GM21515 (cell line): Measurements from ENCODE around the gene ITCH.

Experiments used
- ATAC-seq: cut with Tn5 transposase; IDR thresholded peaks from one replicate; pipeline ENCODE4 v1.9.1; 2021; ENCODE audit not compliant: unreplicated experiment

The ITCH gene

DNA sequence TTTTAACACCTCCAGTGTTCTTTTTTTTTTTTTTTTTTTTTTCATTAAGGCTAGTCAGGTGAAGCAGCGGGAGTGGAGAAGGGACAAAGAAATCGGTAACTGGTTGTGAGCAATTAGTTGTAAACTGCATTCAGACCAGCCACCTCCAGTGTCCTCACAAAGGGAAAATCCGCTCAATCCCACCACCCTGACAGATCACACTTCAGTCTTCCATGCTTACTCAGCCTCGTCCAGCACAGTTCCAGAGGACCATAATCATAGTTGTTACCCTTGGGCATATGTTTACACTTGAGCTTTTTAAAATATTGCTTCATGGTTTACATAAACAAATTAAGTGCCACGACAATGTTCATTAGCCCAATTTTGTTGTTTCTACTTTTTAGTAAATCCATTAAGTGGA, 163.4 kb downstream of the ITCH start:
- no peak for ATAC-seq

DNA sequence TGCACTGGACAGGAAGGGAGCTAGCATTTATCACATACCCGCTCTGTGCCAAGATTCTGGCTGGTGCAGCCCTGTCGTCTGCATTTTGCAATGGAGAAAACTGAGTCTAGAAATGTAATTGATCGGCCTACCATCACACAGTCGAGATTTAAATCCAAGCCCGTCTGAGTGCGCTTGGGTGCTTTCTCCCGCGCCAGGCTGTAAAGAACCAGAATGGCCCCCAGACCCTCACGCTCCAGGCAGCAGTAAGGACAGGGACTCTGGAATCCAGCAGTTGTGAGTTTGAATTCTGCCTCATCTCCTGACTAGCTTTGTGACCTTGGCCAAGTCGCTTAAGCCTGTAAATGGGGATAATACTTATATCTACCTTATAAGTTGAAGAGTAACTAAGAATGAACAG, 163.9 kb downstream of the ITCH start:
- no peak for ATAC-seq

DNA sequence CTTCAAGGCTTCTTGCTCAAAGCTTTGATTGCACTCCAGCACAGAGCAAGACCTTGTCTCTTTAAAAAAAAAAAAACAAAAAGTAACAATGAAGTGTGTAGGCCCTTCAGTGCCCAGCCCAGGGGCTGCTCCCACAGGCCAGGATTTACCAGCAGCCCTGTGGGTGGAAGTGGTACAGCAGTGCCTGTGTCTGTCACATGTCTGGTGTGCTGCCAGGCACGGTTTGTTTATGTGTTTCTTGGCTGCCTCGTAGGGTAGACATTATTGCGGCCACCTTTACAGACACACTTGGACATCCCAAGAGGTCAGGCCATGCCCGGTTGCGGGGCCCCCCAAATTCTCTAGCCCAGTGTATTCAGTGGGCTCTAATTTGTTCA, 165.8 kb downstream of the ITCH start:
- ATAC-seq, result no peak

DNA sequence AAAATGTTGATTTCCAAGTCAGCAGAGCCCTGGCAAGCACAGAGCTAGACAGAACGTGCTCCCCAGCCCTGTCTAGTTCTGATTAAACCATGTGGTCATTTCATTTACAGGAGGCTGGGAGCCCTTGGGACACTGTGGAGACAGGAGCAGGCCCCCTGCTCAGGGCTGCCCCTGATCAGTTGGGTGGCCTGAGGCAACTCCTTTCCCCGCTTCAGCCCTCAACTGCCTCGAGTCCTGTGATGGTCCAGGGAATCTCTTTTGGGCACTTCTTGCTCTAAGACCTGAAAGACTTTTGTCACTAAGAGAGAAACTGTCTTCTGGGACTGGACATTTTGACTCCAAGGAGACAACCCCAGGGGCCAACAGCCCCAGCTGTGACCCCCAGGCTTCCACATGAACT, 166.7 kb downstream of the ITCH start:
- ATAC-seq, result no peak

DNA sequence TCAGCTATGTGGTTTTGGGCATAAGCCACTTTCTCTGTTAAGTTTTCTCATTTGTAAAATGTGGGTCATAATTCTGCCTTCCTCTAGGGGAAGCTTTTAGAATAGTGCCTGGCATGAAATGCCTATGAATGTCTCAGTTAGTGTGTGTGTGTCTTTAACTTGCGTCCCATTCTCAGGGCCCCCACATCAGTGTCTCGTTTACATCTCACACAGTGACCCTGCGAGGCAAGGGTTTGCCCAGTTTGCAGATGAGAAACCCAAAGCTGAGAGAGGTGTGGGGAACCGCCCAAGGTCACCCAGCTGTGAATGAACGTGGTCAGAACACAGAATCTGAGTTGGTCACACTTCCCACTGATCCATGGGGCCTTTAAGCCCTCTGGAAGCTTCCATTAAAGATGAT, 167.3 kb downstream of the ITCH start:
- ATAC-seq, result no peak

DNA sequence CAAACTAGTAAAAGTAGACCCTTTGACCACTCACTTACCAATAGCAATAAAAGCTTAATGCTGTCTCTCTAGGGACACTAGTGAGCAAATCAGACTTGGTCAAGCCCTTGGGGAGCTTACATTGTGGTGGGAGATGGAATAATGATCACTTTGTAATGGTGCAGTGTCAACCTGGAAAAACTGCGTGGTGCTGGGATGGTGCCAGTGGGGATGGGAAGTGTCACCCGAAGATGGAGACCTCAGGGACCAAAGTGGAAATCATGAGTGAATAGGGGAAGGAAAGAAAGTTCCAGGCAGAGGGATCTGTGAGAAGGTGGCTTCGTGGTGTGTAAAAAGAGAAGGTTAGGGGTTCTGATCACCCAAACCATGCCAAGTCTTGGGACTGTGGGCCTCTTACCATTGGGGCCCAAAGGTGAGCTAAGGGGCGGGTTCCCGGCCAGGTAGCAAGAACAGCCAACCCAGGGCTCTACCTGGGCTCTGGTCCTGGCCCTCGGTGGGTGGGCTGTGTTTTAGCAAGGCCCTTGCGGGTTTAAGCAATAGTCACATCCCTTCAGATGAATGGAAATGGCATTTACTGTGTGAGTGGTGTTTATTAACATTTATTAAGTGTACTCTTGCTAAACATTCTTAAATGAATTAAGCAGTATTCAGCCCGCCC, 168.7 kb downstream of the ITCH start:
- ATAC-seq, result no peak

DNA sequence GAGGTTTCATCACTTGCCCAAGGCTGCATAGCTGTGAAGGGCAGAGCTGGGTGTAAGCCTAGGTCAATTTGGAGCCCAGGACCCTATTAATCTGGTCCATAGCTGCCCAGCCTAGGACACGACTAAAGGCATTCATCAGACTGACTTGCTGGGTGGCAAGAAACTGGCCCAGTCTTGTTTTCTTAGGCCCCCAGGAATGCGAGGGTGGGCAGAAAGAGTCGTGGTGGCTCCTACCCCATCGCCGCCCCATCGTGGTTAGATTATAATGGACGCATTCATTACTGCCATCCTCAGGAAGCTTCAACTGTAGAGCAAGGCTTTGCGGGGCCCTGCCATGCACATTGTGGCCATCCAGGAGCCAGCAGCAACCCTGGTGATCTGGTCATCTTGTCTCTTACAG, 169.2 kb downstream of the ITCH start:
- no peak for ATAC-seq

DNA sequence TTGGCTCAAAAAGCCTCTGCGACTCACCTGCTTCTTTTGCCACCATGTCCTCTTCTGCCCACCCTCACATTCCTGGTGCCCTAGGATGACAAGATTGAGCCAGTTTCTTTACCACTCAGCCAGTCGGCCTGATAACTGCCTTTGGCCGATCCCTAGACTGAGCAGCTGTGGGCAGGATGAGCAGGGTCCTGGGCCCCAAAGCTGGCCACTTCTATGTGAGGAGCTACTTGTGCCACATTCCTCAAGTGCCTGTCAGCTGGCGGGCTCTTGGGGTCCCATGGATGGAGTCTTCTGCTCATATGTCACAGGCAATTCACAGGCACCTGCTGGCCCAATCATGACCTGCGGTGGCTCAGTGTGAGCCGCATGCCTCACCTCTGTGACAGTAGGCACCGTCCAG, 169.7 kb downstream of the ITCH start:
- ATAC-seq, result no peak

DNA sequence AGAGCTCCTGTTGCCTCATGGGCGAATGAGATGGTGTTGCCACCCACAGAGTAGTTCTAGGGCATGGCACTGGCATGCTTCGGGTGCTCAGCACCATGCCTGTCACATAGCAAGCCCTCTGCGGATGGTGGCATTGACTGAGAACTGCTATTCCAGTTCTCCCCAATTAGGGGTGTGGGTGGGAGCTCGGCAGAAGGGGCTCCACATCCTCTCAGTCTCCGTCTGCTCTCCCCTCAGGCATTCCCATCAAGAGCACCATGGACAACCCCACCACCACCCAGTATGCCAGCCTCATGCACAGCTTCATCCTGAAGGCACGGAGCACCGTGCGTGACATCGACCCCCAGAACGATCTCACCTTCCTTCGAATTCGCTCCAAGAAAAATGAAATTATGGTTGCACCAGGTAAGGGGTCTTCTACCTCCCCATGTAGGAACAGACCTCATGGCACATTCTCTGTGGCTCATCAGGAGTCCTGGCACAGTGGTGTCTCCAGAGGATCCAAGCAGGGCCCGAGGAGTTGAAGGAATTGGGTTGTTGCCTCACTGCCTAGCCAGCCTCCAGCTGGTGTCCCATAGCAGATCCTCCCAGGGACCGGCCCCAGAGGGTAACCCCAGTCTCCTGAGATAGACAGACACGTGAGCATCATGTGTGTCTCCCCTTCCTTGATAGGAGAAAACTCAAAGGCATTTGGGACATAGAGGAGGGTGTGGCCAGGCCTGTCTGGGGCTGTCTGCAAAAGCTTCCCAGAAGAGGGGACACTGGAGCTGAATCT, 171.5 kb downstream of the ITCH start:
- no peak for ATAC-seq

DNA sequence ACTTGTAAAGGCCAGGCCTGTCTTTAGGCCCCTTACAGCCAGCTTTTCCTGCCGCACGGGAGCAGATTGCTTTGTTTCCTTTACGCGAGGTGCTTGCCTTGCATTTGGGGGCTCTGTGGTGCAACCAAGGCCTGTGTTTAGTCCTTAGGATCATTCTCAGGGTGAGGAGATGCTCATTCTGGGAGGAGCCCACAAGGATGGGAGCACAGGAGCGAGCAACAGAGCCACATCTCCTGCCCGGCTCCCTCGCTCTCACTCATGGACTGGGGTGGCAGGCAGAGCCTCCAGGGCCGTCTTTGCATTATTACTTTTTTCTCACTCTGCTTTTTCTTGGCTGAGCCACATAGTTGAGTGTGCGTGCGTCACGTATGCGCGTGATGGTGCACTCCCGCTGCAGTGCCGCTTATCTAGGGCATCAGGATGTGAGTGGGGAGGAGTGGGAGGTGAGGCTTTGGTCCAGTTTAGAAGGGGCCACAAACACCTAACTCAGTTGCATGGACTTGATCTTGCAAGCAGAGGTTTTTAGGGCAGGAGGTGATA, 172.3 kb downstream of the ITCH start:
- no peak for ATAC-seq

DNA sequence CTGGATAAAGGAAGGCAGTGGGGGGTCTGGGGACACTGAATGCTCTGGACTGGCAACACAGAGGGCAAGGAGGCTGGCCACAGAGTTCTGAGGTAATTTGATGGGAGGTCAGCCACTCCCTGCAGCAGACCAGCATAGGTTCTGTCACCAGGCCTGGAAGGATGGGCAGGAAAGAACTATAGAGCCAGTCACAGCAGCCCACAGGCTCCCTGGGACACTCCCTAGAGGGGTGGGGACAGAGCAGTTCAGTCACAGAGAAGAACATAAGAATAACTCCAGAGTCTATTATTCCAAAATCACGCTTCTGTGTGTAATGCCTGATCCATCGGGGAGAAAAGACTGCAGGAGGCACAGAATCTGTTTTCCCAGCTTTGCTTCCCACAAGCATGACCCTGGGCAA, 172.8 kb downstream of the ITCH start:
- no peak for ATAC-seq

DNA sequence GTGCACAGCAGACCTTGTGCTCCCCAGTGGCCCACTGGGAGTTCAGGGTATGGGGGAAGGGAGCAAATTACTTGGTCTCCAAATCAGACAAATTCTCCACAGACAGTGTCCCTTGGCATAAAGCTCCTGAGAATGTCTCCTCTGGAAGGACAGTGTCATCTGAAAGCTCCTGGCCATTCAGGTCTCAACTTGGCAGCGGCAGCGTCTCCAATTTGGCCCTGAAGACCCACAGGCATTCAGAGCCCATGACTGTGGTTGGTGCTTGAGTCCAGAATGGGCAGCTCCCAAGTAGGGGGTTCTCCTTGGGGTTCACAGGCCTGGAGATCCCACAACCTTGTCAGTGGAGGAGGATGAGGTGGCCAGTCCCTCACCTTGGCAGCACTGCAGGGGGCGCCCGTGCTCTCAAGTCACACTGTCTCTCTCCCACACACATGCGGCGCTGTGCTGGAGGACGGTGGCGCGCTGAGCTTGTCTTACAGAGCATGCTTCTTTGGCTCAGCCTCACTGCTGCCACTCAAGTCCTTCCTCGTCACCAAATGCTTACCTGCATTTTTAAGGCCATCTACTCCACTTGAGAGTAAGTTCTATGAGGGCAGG, 173.8 kb downstream of the ITCH start:
- no peak for ATAC-seq

DNA sequence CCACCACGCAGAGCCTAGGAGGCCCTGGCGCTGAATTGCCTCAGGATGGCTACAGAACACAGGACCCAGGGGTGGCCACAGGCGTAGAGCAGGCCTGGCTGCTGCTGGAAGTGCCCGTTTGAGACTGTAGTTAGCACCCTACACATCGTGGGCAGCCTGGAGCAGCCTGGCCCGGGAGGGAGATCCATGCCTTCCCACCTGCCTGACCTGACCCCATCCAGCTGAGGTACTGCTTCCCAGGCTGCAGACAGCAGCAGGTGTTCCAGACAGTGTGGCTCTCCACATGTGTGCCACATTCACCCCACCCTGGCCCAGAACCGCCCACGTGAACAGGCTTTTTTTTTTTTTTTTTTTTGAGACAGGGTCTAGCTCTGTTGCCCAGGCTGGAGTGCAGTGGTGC, 174.6 kb downstream of the ITCH start:
- no peak for ATAC-seq

DNA sequence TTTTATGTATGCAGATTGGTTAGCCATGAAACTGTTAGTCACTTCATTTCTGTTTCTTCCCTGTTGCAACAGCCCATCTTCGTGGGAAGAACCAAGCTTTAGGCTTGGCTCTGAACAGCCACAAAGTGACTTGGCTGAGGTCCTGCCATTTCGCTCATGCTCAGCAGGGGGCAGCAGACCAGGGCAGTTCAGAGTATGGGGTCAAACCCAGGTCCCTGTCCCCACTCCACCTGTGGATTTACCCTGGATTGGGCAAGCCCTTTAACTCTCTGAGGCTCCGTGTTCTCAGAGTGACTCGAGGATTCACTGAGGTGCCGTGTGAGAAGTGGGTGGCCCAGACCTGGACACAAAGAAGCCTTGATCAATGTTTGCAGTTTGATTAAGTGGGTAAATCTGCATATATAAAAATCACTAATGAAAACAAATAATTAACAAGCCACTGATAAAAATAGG, 175.6 kb downstream of the ITCH start:
- no peak for ATAC-seq

DNA sequence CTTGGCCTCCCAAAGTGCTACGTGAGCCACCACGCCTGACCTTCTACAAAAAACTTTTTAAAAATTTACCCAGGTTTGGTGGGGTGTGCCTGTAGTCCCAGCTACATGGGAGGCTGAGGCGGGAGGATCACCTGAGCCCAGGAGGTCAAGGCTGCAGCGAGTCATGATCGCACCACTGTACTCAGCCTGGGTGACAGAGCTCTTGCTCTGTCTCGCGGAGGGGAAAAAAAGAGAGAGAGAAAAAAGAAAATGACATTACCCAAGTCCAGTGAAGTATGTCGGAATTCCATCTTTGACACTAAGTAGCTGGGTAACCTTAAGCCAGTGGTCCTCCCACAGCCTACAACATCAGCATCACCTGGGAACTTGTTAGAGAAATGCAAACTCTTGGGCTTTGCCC, 176.7 kb downstream of the ITCH start:
- no peak for ATAC-seq

DNA sequence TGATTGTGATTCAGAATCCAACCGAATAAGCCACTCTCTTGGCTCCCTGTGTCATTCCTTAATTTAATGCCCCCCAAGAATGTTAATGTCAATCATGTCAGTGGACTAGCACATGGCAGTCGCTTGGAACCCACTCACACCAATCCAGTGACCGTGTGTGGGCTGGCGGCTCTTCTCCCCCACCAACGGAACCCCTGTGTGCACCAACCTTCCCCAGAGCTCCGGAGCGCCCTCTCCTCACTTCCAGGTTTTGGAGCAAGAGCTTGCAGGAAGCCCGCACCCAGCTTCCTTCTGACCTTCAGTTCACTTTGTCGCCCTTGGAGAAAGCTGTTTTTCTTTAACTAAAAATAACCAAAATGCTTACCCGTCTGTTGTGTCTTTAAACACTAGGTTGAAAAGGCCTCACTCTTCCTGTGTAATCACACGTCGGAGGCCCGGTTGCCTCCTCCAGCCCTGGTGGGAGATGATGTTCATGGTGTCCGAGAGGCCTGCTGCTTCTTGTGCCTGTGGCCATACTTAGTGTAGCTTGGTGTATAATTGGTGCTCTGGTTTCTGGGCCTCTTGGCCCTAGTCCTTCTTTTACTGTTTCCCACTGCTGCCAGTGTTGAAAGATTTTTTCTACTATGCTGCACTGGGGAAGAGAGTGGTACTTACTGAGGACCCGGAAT, 177.7 kb downstream of the ITCH start:
- ATAC-seq, result no peak

DNA sequence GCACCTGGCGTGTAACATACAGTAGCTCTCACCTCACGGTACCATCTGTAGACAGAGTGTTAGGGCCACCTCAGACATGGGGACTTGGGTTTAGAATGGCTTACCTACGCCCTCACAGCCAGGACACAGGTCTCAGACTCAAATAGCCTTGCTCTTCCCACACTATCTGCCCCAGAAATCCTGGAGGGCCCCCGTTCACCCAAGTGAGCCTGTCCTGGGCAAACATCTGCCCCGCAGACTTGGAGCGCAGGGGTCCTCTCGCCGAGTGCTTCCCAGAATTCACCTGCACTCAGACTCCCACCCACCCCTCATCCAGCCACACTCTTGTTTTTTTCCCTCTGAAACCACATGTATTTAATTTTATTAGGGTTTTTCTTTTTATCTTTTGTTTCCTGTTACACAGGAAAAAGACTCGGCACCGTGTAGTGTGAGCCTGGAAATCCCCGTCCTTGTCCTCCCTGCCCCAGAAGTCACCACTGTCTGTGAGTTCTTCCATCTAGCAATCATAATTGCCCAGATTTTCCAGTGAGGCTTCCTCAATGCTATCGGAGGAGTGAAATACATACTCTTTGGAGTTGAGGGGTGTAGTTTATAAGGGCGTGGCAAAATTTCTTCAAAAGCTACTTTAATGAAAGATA, 178.3 kb downstream of the ITCH start:
- no peak for ATAC-seq

DNA sequence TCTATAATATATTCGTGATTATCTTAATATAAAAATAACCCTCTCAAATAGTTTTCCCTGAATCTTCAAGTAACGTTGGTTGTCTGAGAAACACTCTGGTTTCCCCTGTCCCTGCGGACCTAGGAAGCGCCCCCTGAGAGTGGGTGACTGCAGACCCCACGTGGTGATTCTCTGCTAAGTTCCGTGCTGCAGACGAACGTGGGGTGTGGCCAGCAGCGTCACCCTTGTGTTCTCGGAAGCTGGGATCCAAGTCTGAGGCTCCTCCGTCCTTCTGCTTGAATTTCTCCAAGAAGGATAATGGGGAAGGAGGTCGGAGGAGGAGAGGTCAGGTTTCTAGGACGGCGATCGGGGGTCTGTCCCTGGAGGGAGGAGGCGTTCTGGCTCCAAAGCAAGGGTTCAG, 178.8 kb downstream of the ITCH start:
- no peak for ATAC-seq

DNA sequence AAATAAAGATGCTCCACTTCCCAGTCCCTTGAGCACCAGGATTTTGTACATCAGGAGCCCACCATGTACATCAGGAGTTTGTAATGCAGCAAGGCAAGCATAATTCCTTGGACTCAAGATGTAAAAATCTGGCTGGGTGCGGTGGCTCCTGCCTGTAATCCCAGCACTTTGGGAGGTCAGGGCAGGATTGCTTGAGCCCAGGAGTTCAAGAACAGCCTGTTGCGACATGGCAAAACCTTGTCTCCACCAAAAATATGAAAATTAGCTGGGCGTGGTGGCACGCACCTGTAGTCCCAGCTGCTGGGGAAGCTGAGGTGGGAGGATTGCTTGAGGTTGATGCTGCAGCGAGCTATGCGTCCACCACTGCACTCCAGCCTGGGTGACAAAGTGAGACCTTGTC, 179.4 kb downstream of the ITCH start:
- no peak for ATAC-seq

DNA sequence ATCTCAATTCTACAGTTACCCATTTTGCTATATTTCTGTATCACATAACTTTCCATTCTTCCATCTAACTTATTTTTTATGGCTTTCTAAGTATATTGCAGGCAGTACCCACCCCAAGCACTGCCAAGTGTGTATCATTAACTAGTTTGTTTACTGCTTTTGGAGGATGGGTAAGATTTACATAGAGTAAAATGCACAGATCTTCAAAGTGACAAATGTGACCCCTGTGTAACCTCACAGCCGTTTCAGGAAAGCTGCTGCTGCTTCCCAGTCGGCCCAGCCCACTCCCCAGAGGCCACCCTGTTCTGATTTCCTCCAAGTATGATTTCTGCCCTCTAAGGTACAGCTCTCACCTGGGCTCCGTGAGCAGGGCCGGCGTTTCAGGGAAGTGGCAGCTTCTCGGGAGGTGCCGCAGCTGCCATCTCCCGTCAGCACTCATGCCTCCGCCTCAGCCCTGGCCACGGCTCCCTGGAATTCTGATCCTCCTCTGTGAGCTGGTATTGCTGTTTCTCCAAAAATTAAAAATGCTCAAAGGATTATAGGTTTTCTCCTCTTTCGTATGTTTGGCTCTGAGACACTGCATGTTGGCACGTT, 180.5 kb downstream of the ITCH start:
- ATAC-seq, result no peak
